IMR-90 (cell line): ENCODE results near the gene ISM1. TPM values are rescaled to one million over a fixed set of nuclear protein-coding genes. Genes with fewer than 3 reads are reported as not detected.

Experiments used
- ATAC-seq: fragments of 200-7000 bp; cut with Tn5 transposase; 2 replicates; pipeline ENCODE4 v1.9.1; 2020; ENCODE audit warnings: low read depth, mild to moderate bottlenecking, moderate library complexity
- BruUV-seq: library from RNA; stranded (reverse); fragments of 400-500 nt; replicated peaks from 2 replicates; lab custom pipeline; 2021; lab: Mats Ljungman, UMichigan
- CTCF ChIA-PET: fragments of 300-600 bp; formaldehyde crosslinking; extraction: SDS; loops from one replicate; lab custom pipeline; 2021; ENCODE audit warnings: antibody characterized with exemption; lab: Yijun Ruan, JAX
- POLR2A ChIA-PET: fragments of 300-600 bp; sonication (Branson Sonifier 250); formaldehyde crosslinking; loops from one replicate; lab custom pipeline; 2022; ENCODE audit warnings: antibody characterized with exemption; ENCODE audit not compliant: unreplicated experiment; lab: Charles Lee
- DNase-seq: peaks from one replicate; pipeline ENCODE4 v3.0.0; 2013
- H2AFZ ChIP-seq: replicated peaks from 2 replicates; pipeline ENCODE3; 2013; ENCODE audit warnings: low read length, mild to moderate bottlenecking; ENCODE audit not compliant: poor library complexity
- H2AK5ac ChIP-seq: 2 replicates; pipeline ENCODE4 v1.6.1; 2013; ENCODE audit warnings: low read depth, low read length, inconsistent platforms
- H2AK9ac ChIP-seq: replicated peaks from 2 replicates; pipeline ENCODE3; 2013; ENCODE audit warnings: mild to moderate bottlenecking, low read depth, low read length, moderate library complexity; ENCODE audit not compliant: poor library complexity
- H2BK120ac ChIP-seq: 2 replicates; pipeline ENCODE4 v1.6.1; 2013; ENCODE audit warnings: low read depth, low read length, inconsistent platforms
- H2BK15ac ChIP-seq: 3 replicates; pipeline ENCODE4 v1.6.1; 2013; ENCODE audit warnings: low read depth, low read length, inconsistent platforms
- H2BK20ac ChIP-seq: 2 replicates; pipeline ENCODE4 v1.6.1; 2013; ENCODE audit warnings: low read depth, mild to moderate bottlenecking, inconsistent platforms, low read length, moderate library complexity
- H2BK5ac ChIP-seq: 2 replicates; pipeline ENCODE4 v1.6.1; 2013; ENCODE audit warnings: mild to moderate bottlenecking, low read depth, low read length, inconsistent platforms; ENCODE audit not compliant: poor library complexity, severe bottlenecking
- H3K14ac ChIP-seq: replicated peaks from 2 replicates; pipeline ENCODE4 v1.6.1; 2013; ENCODE audit warnings: low read depth, low read length, inconsistent platforms
- H3K18ac ChIP-seq: 2 replicates; pipeline ENCODE4 v1.6.1; 2013; ENCODE audit warnings: low read depth, low read length, control low read depth
- H3K23ac ChIP-seq: 2 replicates; pipeline ENCODE4 v1.6.1; 2013; ENCODE audit warnings: low read depth, low read length, inconsistent platforms
- H3K27ac ChIP-seq: 2 replicates; pipeline ENCODE4 v1.5.1; 2013; ENCODE audit warnings: mild to moderate bottlenecking, control low read depth, low read length; ENCODE audit not compliant: insufficient read depth
- H3K27me3 ChIP-seq: 2 replicates; pipeline ENCODE4 v1.6.1; 2013; ENCODE audit warnings: low read length; ENCODE audit not compliant: control insufficient read depth, insufficient read depth
- H3K36me3 ChIP-seq: 2 replicates; pipeline ENCODE4 v1.6.1; 2013; ENCODE audit warnings: low read length, mixed read lengths; ENCODE audit not compliant: control insufficient read depth, insufficient read depth
- H3K4ac ChIP-seq: 2 replicates; pipeline ENCODE4 v1.6.1; 2013; ENCODE audit warnings: low read depth, low read length, inconsistent platforms
- H3K4me1 ChIP-seq: 2 replicates; pipeline ENCODE4 v1.6.1; 2013; ENCODE audit warnings: low read length, mixed read lengths; ENCODE audit not compliant: control insufficient read depth, insufficient read depth
- H3K4me2 ChIP-seq: 2 replicates; pipeline ENCODE4 v1.6.1; 2013; ENCODE audit warnings: low read depth, mild to moderate bottlenecking, control low read depth, low read length, moderate library complexity
- H3K4me3 ChIP-seq: 2 replicates; pipeline ENCODE4 v1.5.1; 2013; ENCODE audit warnings: low read depth, mild to moderate bottlenecking, control low read depth, low read length, moderate library complexity; ENCODE audit not compliant: insufficient read depth
- H3K56ac ChIP-seq: 2 replicates; pipeline ENCODE4 v1.6.1; 2013; ENCODE audit warnings: low read length, inconsistent platforms; ENCODE audit not compliant: insufficient read depth; ENCODE audit errors: extremely low read depth
- H3K79me1 ChIP-seq, 2 experiments: 2 replicates each; pipeline ENCODE4 v1.6.1; 2013; ENCODE audit warnings: low read length in 2 of 2, inconsistent platforms in 1 of 2, low read depth in 1 of 2
- H3K9ac ChIP-seq: 2 replicates; pipeline ENCODE4 v1.6.1; 2013; ENCODE audit warnings: low read depth, low read length, control low read depth
- H3K9me1 ChIP-seq: 2 replicates; pipeline ENCODE4 v1.6.1; 2013; ENCODE audit warnings: low read length, inconsistent platforms; ENCODE audit not compliant: insufficient read depth
- H3K9me3 ChIP-seq: 2 replicates; pipeline ENCODE4 v1.6.1; 2013; ENCODE audit warnings: low read length; ENCODE audit not compliant: control insufficient read depth, insufficient read depth
- H4K20me1 ChIP-seq: 2 replicates; pipeline ENCODE4 v1.6.1; 2013; ENCODE audit warnings: low read length, inconsistent platforms; ENCODE audit not compliant: insufficient read depth
- H4K5ac ChIP-seq: 2 replicates; pipeline ENCODE4 v1.6.1; 2013; ENCODE audit warnings: mild to moderate bottlenecking, low read depth, low read length, control low read depth
- H4K8ac ChIP-seq, 2 experiments: 2 replicates each; pipeline ENCODE4 v1.6.1; 2013; ENCODE audit warnings: low read depth in 2 of 2, low read length in 2 of 2, control low read depth in 1 of 2, inconsistent platforms in 1 of 2
- H4K91ac ChIP-seq: 2 replicates; pipeline ENCODE4 v1.6.1; 2013; ENCODE audit warnings: low read depth, low read length, inconsistent platforms; ENCODE audit not compliant: insufficient read depth
- BHLHE40 ChIP-seq: fragments of 150-350 bp; IDR thresholded peaks from 2 replicates; pipeline ENCODE4 v1.6.1; 2016; ENCODE audit warnings: mild to moderate bottlenecking, low read depth, low read length
- CEBPB ChIP-seq: IDR thresholded peaks from 2 replicates; pipeline ENCODE4 v1.6.1; 2012; ENCODE audit warnings: low read depth, low read length, improper control_type of control experiment
- CHD1 ChIP-seq: IDR thresholded peaks from 2 replicates; pipeline ENCODE4 v1.6.1; 2012; ENCODE audit warnings: low read depth, low read length, improper control_type of control experiment
- CTCF ChIP-seq: conservative IDR thresholded peaks from 2 replicates; pipeline ENCODE4 v1.5.1; 2012; ENCODE audit warnings: mild to moderate bottlenecking, low read depth, low read length, improper control_type of control experiment
- FOS ChIP-seq: fragments of 150-350 bp; IDR thresholded peaks from 2 replicates; pipeline ENCODE4 v1.6.1; 2016; ENCODE audit warnings: low read depth, low read length
- MAFK ChIP-seq: IDR thresholded peaks from 2 replicates; pipeline ENCODE4 v1.6.1; 2012; ENCODE audit warnings: low read depth, low read length, improper control_type of control experiment
- MAZ ChIP-seq: IDR thresholded peaks from 2 replicates; pipeline ENCODE4 v1.6.1; 2012; ENCODE audit warnings: low read depth, mild to moderate bottlenecking, low read length, improper control_type of control experiment, moderate library complexity, borderline replicate concordance
- MXI1 ChIP-seq: IDR thresholded peaks from 2 replicates; pipeline ENCODE4 v1.6.1; 2012; ENCODE audit warnings: low read depth, mild to moderate bottlenecking, low read length, moderate library complexity, borderline replicate concordance
- NFE2L2 ChIP-seq: fragments of 150-350 bp; IDR thresholded peaks from 2 replicates; pipeline ENCODE4 v1.6.1; 2016; ENCODE audit warnings: low read depth, mild to moderate bottlenecking, low read length
- POLR2A ChIP-seq: IDR thresholded peaks from 2 replicates; pipeline ENCODE4 v1.6.1; 2012; ENCODE audit warnings: mild to moderate bottlenecking, low read depth, low read length
- RAD21 ChIP-seq: IDR thresholded peaks from 2 replicates; pipeline ENCODE4 v1.6.1; 2012; ENCODE audit warnings: low read length, improper control_type of control experiment
- RCOR1 ChIP-seq: IDR thresholded peaks from 2 replicates; pipeline ENCODE4 v1.6.1; 2012; ENCODE audit warnings: mild to moderate bottlenecking, low read length, improper control_type of control experiment; ENCODE audit not compliant: insufficient replicate concordance
- RFX5 ChIP-seq: IDR thresholded peaks from 2 replicates; pipeline ENCODE4 v1.8.0; 2012; ENCODE audit warnings: low read depth, mild to moderate bottlenecking, low read length, moderate library complexity
- SMC3 ChIP-seq: fragments of 150-350 bp; IDR thresholded peaks from 2 replicates; pipeline ENCODE4 v1.6.1; 2016; ENCODE audit warnings: low read depth, mild to moderate bottlenecking, antibody characterized with exemption, low read length, moderate library complexity
- WGBS, 2 experiments: methylation state at CpG; one replicate each; pipeline versions ENCODE4 v1.1.5 to v1.1.7; 2013; ENCODE audit warnings: missing lambda C conversion rate in 2 of 2; ENCODE audit not compliant: insufficient read length in 1 of 2; ENCODE audit errors: extremely low coverage in 2 of 2; 5-methylcytosine and 5-hydroxymethylcytosine counted together
- dilution Hi-C: fragments of 300-500 bp; cut with HindIII; formaldehyde crosslinking; loops from one replicate; pipeline ENCODE4 v1.14.3; 2018; ENCODE audit warnings: low sequenced_read_pairs; ENCODE audit not compliant: unreplicated experiment
- in situ Hi-C: fragments of 300-500 bp; cut with MboI; formaldehyde crosslinking; loops from 3 replicates; pipeline ENCODE4 v1.14.3; 2019; ENCODE audit warnings: low sequenced_read_pairs, inconsistent platforms, mixed read lengths
- intact Hi-C: fragments of 100-400 bp; cut with micrococcal nuclease; formaldehyde crosslinking; loops from 2 replicates; pipeline ENCODE4 v1.10.0; 2022
- polyA plus RNA-seq, 3 experiments: library from polyadenylated mRNA; depleted of rRNA; stranded (reverse); fragments of >200 nt; gene quantifications; 2 replicates each; pipeline ENCODE4 v1.2.3, GENCODE V29; 2012; ENCODE audit warnings: low replicate concordance in 1 of 3
- total RNA-seq: library from RNA; depleted of rRNA; stranded (reverse); fragments of >200 nt; gene quantifications from 2 replicates; pipeline ENCODE4 v1.2.3, GENCODE V29; 2012
- TF ChIP-seq, protein P1 (sequence below): fragments of 150-350 bp; IDR thresholded peaks from 2 replicates; pipeline ENCODE4 v1.6.1; 2016; ENCODE audit warnings: low read depth, mild to moderate bottlenecking, low read length, moderate library complexity, borderline replicate concordance
- TF ChIP-seq, protein P2 (sequence below): fragments of 150-350 bp; IDR thresholded peaks from 2 replicates; pipeline ENCODE4 v1.6.1; 2017; ENCODE audit warnings: mild to moderate bottlenecking, antibody characterized with exemption, low read length, low read depth

ISM1 gene
- total and polyA plus RNA-seq, 2 of the 4 experiments (the other 2 are of a cell fraction) = not detected

- Histone ChIP-seq H3K9ac (no peak overlapping the region), H2BK5ac (no peak overlapping the region), H2BK120ac (no peak overlapping the region), H2AK5ac (no peak overlapping the region), H3K14ac (no peak overlapping the region), H3K27me3 (peaks cover 41% of the 10 kb centered on the region), H3K18ac (no peak overlapping the region), H2BK20ac (no peak overlapping the region), H2BK15ac (no peak overlapping the region), H3K36me3 (no peaks in the 10 kb centered on the region), H3K4ac (no peak overlapping the region), H3K27ac (no peak overlapping the region), H4K5ac (no peak overlapping the region), H3K4me3 (no peak overlapping the region), H2AFZ (no peak overlapping the region), H4K20me1 (no peaks in the 10 kb centered on the region), H3K4me1 (no peaks in the 10 kb centered on the region; the same call in 1 of the 2 replicates), H3K4me2 (no peak overlapping the region), H3K79me1 (no peaks in the 10 kb centered on the region), H4K8ac (no peak overlapping the region), H3K56ac (no peak overlapping the region), H3K9me3 (no peaks in the 10 kb centered on the region), H3K23ac (no peak overlapping the region), H4K91ac (no peak overlapping the region), H2AK9ac (no peak overlapping the region), H3K9me1 (no peaks in the 10 kb centered on the region)
- dilution Hi-C loops (no loop called here), in situ Hi-C loops (no loop called here), intact Hi-C loops (no loop called here)
- ChIA-PET POLR2A (no interaction called here), CTCF (no interaction called here)
- no TSS peak for BruUV-seq
- WGBS, 2 experiments = no CpG with 5 or more reads among the region's 1 CpG
- DNase-seq (no peak), ATAC-seq (no peak)
- TF ChIP-seq RCOR1 = no peak
- TF ChIP-seq RAD21 = no peak
- TF ChIP-seq BHLHE40 = no peak
- TF ChIP-seq MAZ = no peak
- TF ChIP-seq MAFK = no peak
- TF ChIP-seq FOS = no peak
- no peak for TF ChIP-seq CTCF
- TF ChIP-seq MXI1 = no peak
- no peak for TF ChIP-seq CEBPB
- no peak for TF ChIP-seq RFX5
- TF ChIP-seq NFE2L2 = no peak
- no peak for TF ChIP-seq SMC3
- no peak for TF ChIP-seq CHD1
- TF ChIP-seq, protein P1, sequence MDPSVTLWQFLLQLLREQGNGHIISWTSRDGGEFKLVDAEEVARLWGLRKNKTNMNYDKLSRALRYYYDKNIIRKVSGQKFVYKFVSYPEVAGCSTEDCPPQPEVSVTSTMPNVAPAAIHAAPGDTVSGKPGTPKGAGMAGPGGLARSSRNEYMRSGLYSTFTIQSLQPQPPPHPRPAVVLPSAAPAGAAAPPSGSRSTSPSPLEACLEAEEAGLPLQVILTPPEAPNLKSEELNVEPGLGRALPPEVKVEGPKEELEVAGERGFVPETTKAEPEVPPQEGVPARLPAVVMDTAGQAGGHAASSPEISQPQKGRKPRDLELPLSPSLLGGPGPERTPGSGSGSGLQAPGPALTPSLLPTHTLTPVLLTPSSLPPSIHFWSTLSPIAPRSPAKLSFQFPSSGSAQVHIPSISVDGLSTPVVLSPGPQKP = no peak
- TF ChIP-seq POLR2A = no peak
- TF ChIP-seq, protein P2, sequence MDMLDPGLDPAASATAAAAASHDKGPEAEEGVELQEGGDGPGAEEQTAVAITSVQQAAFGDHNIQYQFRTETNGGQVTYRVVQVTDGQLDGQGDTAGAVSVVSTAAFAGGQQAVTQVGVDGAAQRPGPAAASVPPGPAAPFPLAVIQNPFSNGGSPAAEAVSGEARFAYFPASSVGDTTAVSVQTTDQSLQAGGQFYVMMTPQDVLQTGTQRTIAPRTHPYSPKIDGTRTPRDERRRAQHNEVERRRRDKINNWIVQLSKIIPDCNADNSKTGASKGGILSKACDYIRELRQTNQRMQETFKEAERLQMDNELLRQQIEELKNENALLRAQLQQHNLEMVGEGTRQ = no peak
Observed at GRCh38 chr20:13216533-13216932, 4.5 kb upstream of the ISM1 start.
